OCI-LY7 (cell line): Measurements from ENCODE around the gene CACNA2D2.

Experiments
- CTCF ChIP-seq: fragments of 200-600 bp; sonication (generic); conservative IDR thresholded peaks from 2 replicates; pipeline ENCODE4 v1.5.1; 2014; ENCODE audit warnings: mild to moderate bottlenecking, antibody characterized with exemption, low read length, moderate library complexity, mixed read lengths
- EZH2phosphoT487 ChIP-seq: fragments of 200-600 bp; sonication (generic); IDR thresholded peaks from 2 replicates; pipeline ENCODE4 v1.6.1; 2018; ENCODE audit warnings: low read depth, borderline replicate concordance, mild to moderate bottlenecking, mixed run types, antibody characterized with exemption, low read length, moderate library complexity, mixed read lengths

- no peak for TF ChIP-seq CTCF
- TF ChIP-seq EZH2phosphoT487 = no peak
These were observed 48.0 kb downstream of the CACNA2D2 start for GRCh38 chr3:50455161-50456018.
